ENCODE data around the gene CNKSR3. TPM values are rescaled to one million over a fixed set of nuclear protein-coding genes. Genes with fewer than 3 reads are reported as not detected.

Gene CNKSR3
- total and polyA plus RNA-seq, 2 of the 8 experiments (the other 6 are each of a cell fraction or from before 2014, with no cell fraction given), result 1.2 to 6.2 TPM

DNA sequence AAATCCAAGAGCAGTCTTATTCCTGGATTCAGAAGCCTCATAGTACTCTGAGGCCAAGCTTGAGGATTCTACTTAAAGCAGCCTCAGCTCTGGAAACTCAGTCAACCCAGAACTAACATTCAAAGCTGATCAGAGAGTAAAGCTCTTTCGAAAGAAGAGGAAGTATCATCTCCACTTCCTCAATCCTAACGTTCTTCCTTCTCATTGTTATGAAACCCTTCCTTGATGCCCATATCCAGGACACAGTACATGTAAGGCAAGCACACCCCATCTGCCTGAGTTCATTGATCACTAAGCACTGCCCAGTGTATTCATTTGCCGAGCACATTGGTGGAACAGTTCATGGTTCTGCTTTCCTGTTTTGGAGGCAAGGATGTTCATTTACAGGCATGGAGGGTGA, 153.8 kb downstream of the CNKSR3 start, which contains the start of gene IPCEF1:
Gene IPCEF1, minus strand, starts transcription at position 114 of the 400 bp plus-strand sequence. CDS start 90,856 bp downstream, outside the sequence.
- no peaks in the 10 kb centered on the region for H3K36me3 ChIP-seq (ENCODE audit: control insufficient read depth in 2 of 4, insufficient read depth in 4 of 4, low read length in 3 of 4)
- H2BK12ac ChIP-seq (ENCODE audit: low read depth, low read length), result no peak within 1 kb of the TSS; the same call in 1 of the 2 replicates
- H4K5ac ChIP-seq (ENCODE audit: insufficient read length, low read depth, low read length), result no peak within 1 kb of the TSS
- H3K79me2 ChIP-seq (ENCODE audit: control insufficient read depth in 1 of 2, insufficient read depth in 2 of 2, low read length in 2 of 2), result no peaks in the 10 kb centered on the region
- no peak within 1 kb of the TSS for H2BK120ac ChIP-seq (replicated peaks; ENCODE audit: low read depth, low read length)
- H3K9ac ChIP-seq (replicated peaks in 1 of 4; ENCODE audit: extremely low read depth in 1 of 4, low read depth in 3 of 4, low read length in 3 of 4), result no peak within 1 kb of the TSS; a peak in 1 of 7 replicates
- no peak within 1 kb of the TSS for H2AK5ac ChIP-seq (ENCODE audit: low read depth, low read length)
- H3K4ac ChIP-seq (replicated peaks; ENCODE audit: insufficient read length, low read depth, low read length), result no peak within 1 kb of the TSS
- no peak within 1 kb of the TSS for H3K14ac ChIP-seq (ENCODE audit: insufficient read length)
- POLR2A ChIA-PET (ENCODE audit: partially characterized antibody), result no interaction called here
- no peak within 1 kb of the TSS for H3K23ac ChIP-seq (ENCODE audit: insufficient read length)
- no peaks in the 10 kb centered on the region for H3K4me1 ChIP-seq (replicated peaks in 1 of 4; ENCODE audit: control insufficient read depth in 3 of 4, insufficient read depth in 4 of 4, low read length in 3 of 4)
- peaks cover 5% of the 10 kb centered on the region; the same call in 1 of the 2 replicates for H3K23me2 ChIP-seq (ENCODE audit: low read depth, low read length)
- no peaks in the 10 kb centered on the region for H3K79me1 ChIP-seq (ENCODE audit: low read depth, low read length)
- CTCF ChIA-PET (ENCODE audit: partially characterized antibody), result interaction anchor here (0.9 to 1.0 kb wide), 2 partner anchors 14 to 79 kb away, joined by 3 read pairs; no protein-coding TSS in a partner anchor
- no peaks in the 10 kb centered on the region for H3K9me3 ChIP-seq (ENCODE audit: insufficient read depth in 2 of 2, low read depth in 1 of 2, low read length in 1 of 2)
- no peak within 1 kb of the TSS for H3K4me3 ChIP-seq (ENCODE audit: extremely low read depth in 1 of 4, insufficient read depth in 2 of 4, low read depth in 3 of 4, low read length in 4 of 4)
- no peak within 1 kb of the TSS for H3K4me2 ChIP-seq (ENCODE audit: insufficient read depth in 1 of 2, low read depth in 2 of 2, low read length in 2 of 2)
- H4K91ac ChIP-seq (replicated peaks; ENCODE audit: insufficient read length, low read length), result no peak within 1 kb of the TSS
- no peak within 1 kb of the TSS for H3K27ac ChIP-seq (ENCODE audit: low read depth, low read length)
- H4K20me1 ChIP-seq (replicated peaks in 1 of 2; ENCODE audit: control insufficient read depth in 1 of 2, insufficient read depth in 2 of 2, low read length in 2 of 2), result no peaks in the 10 kb centered on the region
- DNase-seq (ENCODE audit: low read depth in 1 of 2, low spot score in 2 of 2) (no peak), FAIRE-seq (no peak)
- no peak within 1 kb of the TSS for H2BK5ac ChIP-seq (ENCODE audit: low read depth, low read length)
- H2BK20ac ChIP-seq (ENCODE audit: low read length), result no peak within 1 kb of the TSS
- 0 out of 2 replicates have a peak within 1 kb of the TSS, but pooled peaks have one; percentile 6 for H2AFZ ChIP-seq (ENCODE audit: low read length)
- no peak within 1 kb of the TSS for H2BK15ac ChIP-seq (ENCODE audit: low read length)
- WGBS, 2 experiments (ENCODE audit: extremely low coverage in 1 of 2, insufficient coverage in 1 of 2, insufficient read length in 1 of 2, insufficient replicate concordance in 2 of 2, low coverage in 1 of 2, low lambda C conversion rate in 2 of 2, missing lambda C conversion rate in 1 of 2), result 93% methylated on average over 3 of the region's 3 CpGs; no CpG with 5 or more reads in 1 of the 2 experiments
- no peak within 1 kb of the TSS for H4K8ac ChIP-seq (ENCODE audit: extremely low read depth, insufficient read depth, low read length)
- no peaks in the 10 kb centered on the region for H3K27me3 ChIP-seq (replicated peaks in 1 of 4; ENCODE audit: control insufficient read depth in 3 of 4, extremely low read depth in 1 of 4, insufficient read depth in 3 of 4, low read length in 3 of 4)
- H3K56ac ChIP-seq (replicated peaks; ENCODE audit: insufficient read length, low read depth, low read length), result no peak within 1 kb of the TSS
- H3K18ac ChIP-seq (ENCODE audit: extremely low read depth, low read length), result no peak within 1 kb of the TSS
- TF ChIP-seq NRF1 (IDR thresholded peaks at IDR 0.05; ENCODE audit: low read depth, low read length), result no peak
- no peak for TF ChIP-seq NANOG (IDR thresholded peaks at IDR 0.05; ENCODE audit: insufficient read depth, low read depth, low read length, poor library complexity, severe bottlenecking)
- no peak for TF ChIP-seq YY1 (IDR thresholded peaks at IDR 0.05; ENCODE audit: low read depth, low read length)
- no peak for TF ChIP-seq KDM1A (IDR thresholded peaks at IDR 0.05; ENCODE audit: borderline replicate concordance, low read length)
- TF ChIP-seq POU5F1 (IDR thresholded peaks at IDR 0.05; ENCODE audit: low read depth, low read length), result no peak
- no peak for TF ChIP-seq CBX8 (IDR thresholded peaks at IDR 0.05; ENCODE audit: borderline replicate concordance, low read depth, low read length)
- TF ChIP-seq HDAC6 (IDR thresholded peaks at IDR 0.05; ENCODE audit: low read depth, low read length), result no peak
- TF ChIP-seq HDAC2 (IDR thresholded peaks at IDR 0.05; ENCODE audit: borderline replicate concordance in 1 of 2, low read depth in 2 of 2, low read length in 2 of 2), result no peak
- TF ChIP-seq E2F6 (IDR thresholded peaks at IDR 0.05), result no peak
- no peak for TF ChIP-seq CHD2 (IDR thresholded peaks at IDR 0.05; ENCODE audit: low read length)
- no peak for TF ChIP-seq ZNF274 (IDR thresholded peaks at IDR 0.05; ENCODE audit: borderline replicate concordance, extremely low read depth, low read length)
- no peak for TF ChIP-seq TEAD4 (IDR thresholded peaks at IDR 0.05; ENCODE audit: low read depth, low read length)
- TF ChIP-seq GABPA (IDR thresholded peaks at IDR 0.05; ENCODE audit: borderline replicate concordance, insufficient read depth, low read length), result no peak
- TF ChIP-seq FOSL1 (IDR thresholded peaks at IDR 0.05; ENCODE audit: insufficient read depth, low read depth, low read length), result no peak
